H9 (cell line): ENCODE data around the gene MORN1. TPM values are rescaled to one million over a fixed set of nuclear protein-coding genes. Genes with fewer than 3 reads are reported as not detected.
A peak's percentile ranks its signal among the peaks of the same experiment; 100 is the strongest.

Source experiments
- DNase-seq: peaks from one replicate; pipeline ENCODE4 v3.0.0-alpha.2; 2017
- H2AFZ ChIP-seq: one replicate; pipeline ENCODE4 v1.6.1; 2013; ENCODE audit warnings: mild to moderate bottlenecking, low read length, control low read depth, moderate library complexity
- H2AK5ac ChIP-seq: 2 replicates; pipeline ENCODE4 v1.6.1; 2013; ENCODE audit warnings: low read length, control low read depth, mixed read lengths; ENCODE audit not compliant: insufficient read length
- H2BK120ac ChIP-seq: one replicate; pipeline ENCODE4 v1.6.1; 2013; ENCODE audit warnings: low read depth, mild to moderate bottlenecking, low read length, control low read depth, inconsistent platforms; ENCODE audit not compliant: poor library complexity, severe bottlenecking
- H2BK12ac ChIP-seq: 2 replicates; pipeline ENCODE4 v1.6.1; 2013; ENCODE audit warnings: low read length, control low read depth, mixed read lengths, low read depth; ENCODE audit not compliant: insufficient read length
- H2BK15ac ChIP-seq: 2 replicates; pipeline ENCODE4 v1.6.1; 2013; ENCODE audit warnings: low read depth, low read length, control low read depth
- H2BK20ac ChIP-seq: one replicate; pipeline ENCODE4 v1.6.1; 2013; ENCODE audit warnings: low read depth, mild to moderate bottlenecking, low read length, control low read depth, inconsistent platforms; ENCODE audit not compliant: poor library complexity, severe bottlenecking
- H2BK5ac ChIP-seq: 2 replicates; pipeline ENCODE4 v1.6.1; 2013; ENCODE audit warnings: low read length, control low read depth, mixed read lengths; ENCODE audit not compliant: insufficient read length
- H3K14ac ChIP-seq: 2 replicates; pipeline ENCODE4 v1.6.1; 2013; ENCODE audit warnings: low read length, control low read depth; ENCODE audit not compliant: insufficient read depth
- H3K18ac ChIP-seq: 2 replicates; pipeline ENCODE4 v1.6.1; 2013; ENCODE audit warnings: low read depth, mild to moderate bottlenecking, mixed read lengths, low read length, control low read depth; ENCODE audit not compliant: insufficient read length
- H3K23ac ChIP-seq: 2 replicates; pipeline ENCODE4 v1.6.1; 2013; ENCODE audit warnings: low read length, control low read depth, mixed read lengths, low read depth; ENCODE audit not compliant: insufficient read length
- H3K23me2 ChIP-seq: 2 replicates; pipeline ENCODE4 v1.6.1; 2013; ENCODE audit warnings: low read depth, mild to moderate bottlenecking, mixed read lengths, low read length, control low read depth; ENCODE audit not compliant: insufficient read length, poor library complexity, severe bottlenecking
- H3K27ac ChIP-seq: 2 replicates; pipeline ENCODE4 v1.5.1; 2013; ENCODE audit warnings: low read length, control low read depth, mixed read lengths, low read depth; ENCODE audit not compliant: insufficient read length
- H3K27me3 ChIP-seq: 2 replicates; pipeline ENCODE4 v1.6.1; 2013; ENCODE audit warnings: low read length, control low read depth, inconsistent platforms; ENCODE audit not compliant: insufficient read depth
- H3K4ac ChIP-seq: 2 replicates; pipeline ENCODE4 v1.6.1; 2013; ENCODE audit warnings: low read depth, mild to moderate bottlenecking, control low read depth, inconsistent platforms, low read length, moderate library complexity
- H3K4me1 ChIP-seq: 2 replicates; pipeline ENCODE4 v1.6.1; 2013; ENCODE audit warnings: low read length, control low read depth, inconsistent platforms; ENCODE audit not compliant: insufficient read depth
- H3K4me2 ChIP-seq: 2 replicates; pipeline ENCODE4 v1.6.1; 2013; ENCODE audit warnings: low read length, control low read depth, mixed read lengths; ENCODE audit not compliant: insufficient read length, insufficient read depth
- H3K56ac ChIP-seq: 2 replicates; pipeline ENCODE4 v1.6.1; 2013; ENCODE audit warnings: low read depth, mild to moderate bottlenecking, mixed read lengths, low read length, control low read depth; ENCODE audit not compliant: insufficient read length
- H3K79me1 ChIP-seq: 2 replicates; pipeline ENCODE4 v1.6.1; 2013; ENCODE audit warnings: low read depth, mild to moderate bottlenecking, moderate library complexity, low read length, control low read depth, inconsistent platforms; ENCODE audit not compliant: insufficient read depth, poor library complexity, severe bottlenecking
- H3K79me2 ChIP-seq: 2 replicates; pipeline ENCODE4 v1.6.1; 2013; ENCODE audit warnings: low read length, control low read depth, inconsistent platforms; ENCODE audit not compliant: insufficient read depth
- H3K9ac ChIP-seq: 2 replicates; pipeline ENCODE4 v1.6.1; 2013; ENCODE audit warnings: low read length, control low read depth, mixed read lengths; ENCODE audit not compliant: insufficient read length; ENCODE audit errors: extremely low read depth
- H3K9me3 ChIP-seq: one replicate; pipeline ENCODE4 v1.6.1; 2013; ENCODE audit warnings: low read depth, low read length, inconsistent platforms; ENCODE audit not compliant: control insufficient read depth
- H3T11ph ChIP-seq: one replicate; pipeline ENCODE4 v1.6.1; 2013; ENCODE audit warnings: mild to moderate bottlenecking, low read length, control low read depth, inconsistent platforms
- H4K20me1 ChIP-seq: one replicate; pipeline ENCODE4 v1.6.1; 2013; ENCODE audit not compliant: control insufficient read depth, insufficient read length, insufficient read depth
- H4K5ac ChIP-seq: 2 replicates; pipeline ENCODE4 v1.6.1; 2013; ENCODE audit warnings: low read depth, mild to moderate bottlenecking, mixed read lengths, low read length, control low read depth; ENCODE audit not compliant: insufficient read length
- H4K8ac ChIP-seq: replicated peaks from 2 replicates; pipeline ENCODE4 v1.6.1; 2013; ENCODE audit warnings: low read length, control low read depth, mixed read lengths, low read depth; ENCODE audit not compliant: insufficient read length
- H4K91ac ChIP-seq: 2 replicates; pipeline ENCODE4 v1.6.1; 2013; ENCODE audit warnings: low read depth, mild to moderate bottlenecking, moderate library complexity, mixed read lengths, low read length, control low read depth; ENCODE audit not compliant: insufficient read length
- H3K27ac Mint-ChIP-seq, 3 experiments: 2 replicates in 2 of 3; 3 replicates in 1 of 3; pipeline ENCODE4 v1.8.0; 2020 to 2021; ENCODE audit warnings: mixed read lengths in 3 of 3, mild to moderate bottlenecking in 1 of 3, moderate library complexity in 1 of 3
- H3K27me3 Mint-ChIP-seq: 2 replicates; pipeline ENCODE4 v1.8.0; 2021; ENCODE audit warnings: low read depth, mild to moderate bottlenecking, moderate library complexity, mixed read lengths
- H3K36me3 Mint-ChIP-seq, 3 experiments: 2 replicates in 2 of 3; 3 replicates in 1 of 3; pipeline ENCODE4 v1.8.0; 2020 to 2021; ENCODE audit warnings: low read depth in 3 of 3, mixed read lengths in 3 of 3; ENCODE audit not compliant: insufficient read depth in 1 of 3
- H3K4me1 Mint-ChIP-seq, 2 experiments: 2 replicates each; pipeline ENCODE4 v1.8.0; 2020; ENCODE audit warnings: mixed read lengths in 2 of 2
- H3K4me3 Mint-ChIP-seq, 2 experiments: 2 replicates in 1 of 2; 3 replicates in 1 of 2; pipeline ENCODE4 v1.8.0; 2020 to 2021; ENCODE audit warnings: mild to moderate bottlenecking in 2 of 2, mixed read lengths in 2 of 2, moderate library complexity in 1 of 2
- H3K9me3 Mint-ChIP-seq, 2 experiments: 2 replicates in 1 of 2; 3 replicates in 1 of 2; pipeline ENCODE4 v1.8.0; 2020; ENCODE audit warnings: mild to moderate bottlenecking in 2 of 2, mixed read lengths in 2 of 2, moderate library complexity in 1 of 2
- CTCF ChIP-seq: fragments of 200-600 bp; sonication (generic); conservative IDR thresholded peaks from 3 replicates; pipeline ENCODE4 v1.8.0; 2021; ENCODE audit warnings: antibody characterized with exemption, mild to moderate bottlenecking
- WGBS: extraction: QIAGEN DNeasy Blood & Tissue Kit; methylation state at CpG from one replicate; pipeline ENCODE4 v1.1.7; 2013; ENCODE audit warnings: missing lambda C conversion rate, low lambda C conversion rate, mixed read lengths; ENCODE audit not compliant: insufficient read length; ENCODE audit errors: extremely low coverage; 5-methylcytosine and 5-hydroxymethylcytosine counted together
- total RNA-seq: library from RNA; stranded (reverse); gene quantifications from 2 replicates; pipeline ENCODE4 v1.2.1, GENCODE V29; 2021

The MORN1 gene
- total RNA-seq, 1 experiment from 2014 or later = 12.7 TPM

DNA sequence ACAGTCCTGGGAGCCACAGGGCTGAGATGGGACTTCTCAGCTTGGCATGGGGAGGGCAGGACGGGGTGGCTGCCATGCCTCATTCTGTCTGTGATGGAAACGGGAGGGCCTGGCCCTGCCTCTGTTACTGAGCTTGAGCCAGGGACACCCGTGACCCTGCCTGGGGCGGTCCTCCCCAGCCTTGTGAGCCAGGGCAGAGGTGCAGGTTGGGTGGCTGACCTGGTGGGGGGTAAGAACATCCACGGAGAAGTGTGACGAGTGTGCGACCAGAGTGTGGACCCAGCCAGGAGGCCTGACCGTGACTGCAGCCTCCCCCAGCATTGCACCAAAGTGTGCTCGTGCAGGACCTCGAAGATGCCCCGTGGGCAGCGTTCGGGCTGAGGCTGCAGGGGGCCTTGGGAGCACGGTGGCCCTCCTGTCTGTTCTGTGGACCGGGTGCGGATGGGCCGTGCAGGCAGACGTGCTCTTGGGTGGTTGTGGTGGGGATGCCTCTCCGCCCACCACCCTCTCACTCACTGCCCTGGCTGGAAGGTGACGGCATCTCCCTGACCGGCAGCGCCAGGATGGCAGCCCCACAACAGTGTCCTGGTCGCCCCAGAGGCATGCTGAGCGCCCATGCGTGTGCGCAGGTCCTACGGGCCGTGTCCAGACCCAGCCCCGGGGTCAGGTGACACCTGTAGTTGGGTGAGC lies 117.8 kb downstream of the MORN1 start:
- H3K27me3 ChIP-seq = no peaks in the 10 kb centered on the region
- H2BK20ac ChIP-seq = no peak overlapping the region
- H3T11ph ChIP-seq = no peak overlapping the region
- no peak overlapping the region for H4K5ac ChIP-seq
- Mint-ChIP-seq H3K27ac (peak overlapping the region in 2 of 3 experiments; percentile 83 to 95; a peak in 5 of 7 replicates), H3K4me3 (no peak overlapping the region), H3K36me3 (peaks cover 8 to 15% (median 10%) of the 10 kb centered on the region in 3 experiments; a peak in 6 of 7 replicates), H3K27me3 (no peaks in the 10 kb centered on the region), H3K4me1 (peaks cover 50 to 63% of the 10 kb centered on the region in 2 experiments), H3K9me3 (no peaks in the 10 kb centered on the region; a peak in 1 of 5 replicates)
- H3K23me2 ChIP-seq = no peaks in the 10 kb centered on the region
- no peak overlapping the region for H3K56ac ChIP-seq
- H3K27ac ChIP-seq = no peak overlapping the region
- H3K4me1 ChIP-seq = peaks cover 2% of the 10 kb centered on the region; the same call in 1 of the 2 replicates
- H2AK5ac ChIP-seq = no peak overlapping the region
- H2BK120ac ChIP-seq = no peak overlapping the region
- no peak overlapping the region for H3K4ac ChIP-seq
- no peak overlapping the region for H4K91ac ChIP-seq
- peaks cover 5% of the 10 kb centered on the region for H4K20me1 ChIP-seq
- no peak overlapping the region for H3K4me2 ChIP-seq
- TF ChIP-seq CTCF = no peak
- H3K79me1 ChIP-seq = no peaks in the 10 kb centered on the region
- H3K79me2 ChIP-seq = peaks cover 62% of the 10 kb centered on the region; the same call in 1 of the 2 replicates
- no peak overlapping the region for H2AFZ ChIP-seq
- H4K8ac ChIP-seq = no peak overlapping the region
- H3K14ac ChIP-seq = no peak overlapping the region
- WGBS = no CpG with 5 or more reads among the region's 29 CpGs
- no peak overlapping the region for H3K9ac ChIP-seq
- no peak overlapping the region for H3K23ac ChIP-seq
- no peaks in the 10 kb centered on the region for H3K9me3 ChIP-seq
- no peak overlapping the region for H2BK5ac ChIP-seq
- H3K18ac ChIP-seq = no peak overlapping the region
- no peak overlapping the region for H2BK12ac ChIP-seq
- no peak for DNase-seq
- no peak overlapping the region for H2BK15ac ChIP-seq
